ENCODE results near the gene CEBPZ.
"Not testable (repeated sequence)": the region's sequence is repeated elsewhere in the genome, so short reads cannot be mapped to it uniquely, and the experiment has no call there.

The CEBPZ gene

DNA sequence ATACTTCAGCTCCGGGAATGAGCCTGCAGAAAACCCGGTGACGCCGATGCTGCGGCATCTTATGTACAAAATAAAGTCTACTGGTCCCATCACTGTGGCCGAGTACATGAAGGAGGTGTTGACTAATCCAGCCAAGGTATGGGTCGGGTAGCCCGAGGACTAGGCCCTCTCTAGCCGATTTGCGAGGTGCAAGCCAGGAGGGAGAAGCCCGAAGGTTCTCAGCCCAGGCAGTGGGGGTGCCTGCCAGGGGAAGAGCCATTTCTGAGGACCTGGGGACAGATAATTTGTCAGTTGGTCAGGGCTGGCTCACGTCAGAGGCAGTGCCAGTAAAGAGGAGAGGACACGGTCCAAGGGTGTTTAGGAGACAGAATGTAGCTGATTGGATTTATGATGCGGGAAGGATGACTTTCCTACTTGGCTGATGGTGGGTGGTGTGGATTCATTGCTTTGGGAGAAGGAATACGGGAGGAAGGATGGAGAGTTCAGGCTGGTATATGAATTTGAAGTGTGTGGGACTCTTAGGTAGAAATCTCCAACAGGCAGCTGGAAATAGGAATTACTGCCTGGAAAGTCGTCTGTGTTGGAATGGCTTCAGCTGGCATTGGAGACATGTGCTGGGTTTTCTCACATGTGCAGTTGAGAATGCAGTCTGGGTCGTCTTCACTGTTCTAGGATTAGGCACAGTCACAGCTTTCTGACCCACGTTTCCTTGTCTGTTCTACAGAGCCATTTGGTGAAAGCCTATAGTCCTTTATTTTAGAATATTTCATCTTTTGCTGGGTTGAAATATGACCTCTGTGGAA lies 936 bp upstream of the CEBPZ start:
- TF ChIP-seq CTCF (IDR thresholded peaks at IDR 0.05): no peak
- Histone ChIP-seq H3K27ac (peak overlapping the region; percentile 89 to 92), H3K4me3 (peak overlapping the region; percentile 80)
- no peak for DNase-seq (ENCODE audit: low spot score)

DNA sequence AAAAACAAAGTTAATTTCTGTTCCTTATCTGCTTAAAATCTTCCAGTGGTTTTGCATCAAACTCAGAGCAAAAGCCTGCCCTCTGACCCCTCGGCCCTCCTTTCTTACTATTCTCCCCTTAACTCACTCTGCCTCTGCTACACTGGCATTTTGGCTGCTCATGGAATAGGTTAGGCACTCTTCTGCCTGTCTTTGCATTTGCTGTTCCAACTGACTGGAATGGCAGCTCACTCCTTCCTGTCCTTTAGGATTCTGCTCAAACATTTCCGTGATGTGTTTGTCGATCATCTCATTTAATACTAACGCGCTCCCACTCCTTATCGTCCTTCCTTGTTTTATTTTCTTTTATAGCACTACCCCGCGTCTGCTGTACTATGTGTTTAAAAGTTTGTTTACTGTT lies 815 bp downstream of the CEBPZ start:
- H3K27ac ChIP-seq: peak overlapping the region in 1 of 2 donors; percentile 89
- peak overlapping the region; percentile 80 for H3K4me3 ChIP-seq
- TF ChIP-seq CTCF (IDR thresholded peaks at IDR 0.05): no peak
- DNase-seq (ENCODE audit: low spot score): no peak

DNA sequence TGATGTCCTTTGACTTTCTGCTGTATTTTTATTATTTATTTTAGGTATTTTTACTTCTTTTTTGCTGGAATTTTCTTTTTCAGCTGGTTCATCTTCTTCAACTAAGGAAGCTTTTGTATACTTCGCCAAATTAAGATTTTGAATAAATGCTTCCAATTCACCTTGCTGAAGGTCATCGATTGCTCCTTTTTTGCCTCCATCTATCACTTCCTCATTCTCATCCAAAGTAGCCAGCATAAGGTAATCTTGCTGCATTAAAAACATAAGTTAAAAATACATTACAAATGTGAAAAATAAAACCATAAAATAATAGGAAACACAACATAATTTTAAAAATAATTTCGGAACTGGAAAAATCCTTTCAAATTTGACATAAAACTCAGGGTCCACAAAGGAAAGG lies 2.6 kb downstream of the CEBPZ start:
- no peak for DNase-seq (ENCODE audit: low spot score)
- TF ChIP-seq CTCF (IDR thresholded peaks at IDR 0.05): no peak
- Histone ChIP-seq H3K27ac (no peak overlapping the region), H3K4me3 (no peak overlapping the region)

GRCh38 chr2:37226863-37227262 lies 4.5 kb downstream of the CEBPZ start:
- no peak overlapping the region for H3K4me3 ChIP-seq
- DNase-seq (ENCODE audit: low spot score): no peak
- no peak for TF ChIP-seq CTCF (IDR thresholded peaks at IDR 0.05)
- H3K27ac ChIP-seq: no peak overlapping the region

DNA sequence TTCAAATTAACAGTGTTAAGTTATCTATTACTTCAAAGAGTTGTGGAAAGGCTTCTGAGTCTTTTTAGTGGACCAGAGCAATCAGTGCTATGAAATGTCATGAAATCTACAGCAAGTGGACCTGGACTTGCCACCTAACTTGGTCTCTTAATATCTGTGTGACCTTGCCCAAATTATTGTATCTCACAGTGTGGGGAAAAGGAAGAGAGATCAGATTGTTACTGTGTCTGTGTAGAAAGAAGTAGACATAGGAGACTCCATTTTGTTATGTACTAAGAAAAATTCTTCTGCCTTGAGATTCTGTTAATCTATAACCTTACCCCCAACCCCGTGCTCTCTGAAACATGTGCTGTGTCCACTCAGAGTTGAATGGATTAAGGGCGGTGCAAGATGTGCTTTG lies 6.3 kb downstream of the CEBPZ start:
- not testable (repeated sequence) for DNase-seq (ENCODE audit: low spot score); H3K4me3 ChIP-seq; H3K27ac ChIP-seq

GRCh38 chr2:37224063-37224462 lies 7.3 kb downstream of the CEBPZ start:
- no peak overlapping the region for H3K4me3 ChIP-seq
- TF ChIP-seq CTCF (IDR thresholded peaks at IDR 0.05): no peak
- no peak for DNase-seq (ENCODE audit: low spot score)
- H3K27ac ChIP-seq: no peak overlapping the region

DNA sequence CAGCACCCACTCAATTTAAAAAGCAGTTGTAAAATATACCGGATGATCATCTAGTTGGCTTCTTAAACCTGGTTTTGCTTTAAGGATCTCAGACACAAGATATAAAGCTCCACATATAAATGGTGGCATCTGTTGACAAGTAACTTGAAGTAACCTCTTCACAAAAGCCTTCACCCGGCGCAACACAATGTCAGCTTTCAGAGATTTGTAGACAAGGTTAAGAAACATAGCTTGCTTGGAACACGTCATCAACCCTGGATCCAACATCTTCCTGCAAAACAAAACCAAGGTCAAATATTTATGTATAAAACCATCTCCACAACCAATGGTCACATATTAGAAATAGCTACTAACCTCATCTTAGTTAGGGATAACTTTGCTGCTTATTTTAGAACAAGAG lies 8.3 kb downstream of the CEBPZ start:
- Histone ChIP-seq H3K27ac (no peak overlapping the region), H3K4me3 (no peak overlapping the region)
- TF ChIP-seq CTCF (IDR thresholded peaks at IDR 0.05): no peak
- DNase-seq (ENCODE audit: low spot score): no peak

Measured in coronary artery (tissue), 2 donors.